Natural killer cell (primary cell): Measurements from ENCODE around the gene TACC2. TPM values are rescaled to one million over a fixed set of nuclear protein-coding genes. Genes with fewer than 3 reads are reported as not detected.

Experiments used
- ATAC-seq, 3 donors: fragments of 150-1000 bp in 2 of 3; fragments of 200-7000 bp in 1 of 3; cut with Tn5 transposase; 1 replicate in 1 of 3; 2 replicates in 2 of 3; pipeline ENCODE4 v1.10.0; 2021; ENCODE audit warnings: mild to moderate bottlenecking in 2 of 3, moderate library complexity in 2 of 3
- DNase-seq, 2 donors: peaks; one replicate each; pipeline versions ENCODE4 v3.0.0 to v3.0.0-alpha.2; 2013 to 2021; ENCODE audit warnings: mixed read lengths in 1 of 2
- H3K27ac ChIP-seq: one replicate; pipeline ENCODE4 v1.5.1; 2013; ENCODE audit warnings: mild to moderate bottlenecking, low read length
- H3K27me3 ChIP-seq: one replicate; pipeline ENCODE4 v1.6.1; 2013; ENCODE audit warnings: low read length; ENCODE audit not compliant: control insufficient read depth, insufficient read depth
- H3K36me3 ChIP-seq: one replicate; pipeline ENCODE4 v1.6.1; 2013; ENCODE audit warnings: low read length; ENCODE audit not compliant: control insufficient read depth, insufficient read depth
- H3K4me1 ChIP-seq: one replicate; pipeline ENCODE4 v1.6.1; 2013; ENCODE audit warnings: low read length; ENCODE audit not compliant: control insufficient read depth, insufficient read depth
- H3K4me3 ChIP-seq: one replicate; pipeline ENCODE4 v1.5.1; 2013; ENCODE audit warnings: low read length
- H3K9me3 ChIP-seq: one replicate; pipeline ENCODE4 v1.6.1; 2013; ENCODE audit warnings: low read length; ENCODE audit not compliant: control insufficient read depth, insufficient read depth
- H3K27ac Mint-ChIP-seq, 2 donors: one replicate each; pipeline ENCODE4 v1.8.0; 2022; ENCODE audit warnings: mild to moderate bottlenecking in 2 of 2, mixed read lengths in 2 of 2, moderate library complexity in 1 of 2
- H3K27me3 Mint-ChIP-seq, 2 donors: one replicate each; pipeline ENCODE4 v1.8.0; 2022; ENCODE audit warnings: low read depth in 2 of 2, mixed read lengths in 2 of 2
- H3K36me3 Mint-ChIP-seq: one replicate; pipeline ENCODE4 v1.8.0; 2022; ENCODE audit warnings: mixed read lengths
- H3K4me1 Mint-ChIP-seq, 2 donors: one replicate each; pipeline ENCODE4 v1.8.0; 2022; ENCODE audit warnings: mixed read lengths in 2 of 2
- H3K4me3 Mint-ChIP-seq: one replicate; pipeline ENCODE4 v1.8.0; 2022; ENCODE audit warnings: mild to moderate bottlenecking, moderate library complexity, mixed read lengths
- H3K9me3 Mint-ChIP-seq, 2 donors: one replicate each; pipeline ENCODE4 v1.8.0; 2022; ENCODE audit warnings: mixed read lengths in 2 of 2
- WGBS: methylation state at CpG from one replicate; pipeline ENCODE4 v1.1.7; 2013; ENCODE audit warnings: missing lambda C conversion rate; ENCODE audit not compliant: insufficient coverage; 5-methylcytosine and 5-hydroxymethylcytosine counted together
- intact Hi-C: fragments of 100-400 bp; cut with micrococcal nuclease; formaldehyde crosslinking; loops from one replicate; pipeline ENCODE4 v1.14.2; 2022
- total RNA-seq, 4 donors: library from RNA; stranded (reverse); fragments of 120-200 nt in 1 of 4; gene quantifications; one replicate each; pipeline versions ENCODE4 v1.2.3 to v1.2.4, GENCODE V29; 2013 to 2022
- TF ChIP-seq, protein P1 (sequence below): fragments of 200-600 bp; IDR thresholded peaks from one replicate; pipeline ENCODE4 v1.8.0; 2022; ENCODE audit warnings: antibody characterized with exemption

TACC2 gene
- total RNA-seq, 3 donors from 2014 or later (not counting 1 experiment from before 2014, with no cell fraction given), result not detected

DNA sequence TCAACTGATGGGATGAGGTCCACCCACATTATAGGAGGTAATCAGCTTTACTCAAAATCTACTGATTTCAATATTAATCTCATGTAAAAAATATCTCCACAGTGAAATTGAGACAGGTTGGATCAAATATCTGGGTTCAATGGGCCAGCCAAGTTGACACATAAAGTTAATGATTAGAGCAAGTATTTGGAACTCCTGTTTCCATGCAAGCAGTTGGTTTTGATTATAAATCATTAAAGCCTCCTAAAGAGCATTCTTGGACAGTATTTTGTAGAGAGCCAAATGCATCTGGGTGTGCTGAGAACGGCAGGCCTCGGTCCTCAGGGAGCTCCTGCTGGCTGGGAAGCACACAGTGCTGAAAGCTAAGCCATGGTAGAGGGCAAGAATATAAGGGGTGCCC lies 155.2 kb downstream of the TACC2 start:
- H3K4me3 ChIP-seq, result no peak overlapping the region
- peaks cover 0 to 4% of the 10 kb centered on the region in 2 donors for H3K4me1 Mint-ChIP-seq
- H3K36me3 ChIP-seq, result no peaks in the 10 kb centered on the region
- no peaks in the 10 kb centered on the region for H3K36me3 Mint-ChIP-seq
- H3K4me3 Mint-ChIP-seq, result no peak overlapping the region
- H3K27ac Mint-ChIP-seq, result no peak overlapping the region
- no peaks in the 10 kb centered on the region for H3K27me3 ChIP-seq
- no peaks in the 10 kb centered on the region for H3K9me3 Mint-ChIP-seq
- no peak overlapping the region for H3K27ac ChIP-seq
- H3K9me3 ChIP-seq, result no peaks in the 10 kb centered on the region
- intact Hi-C loops, result no loop called here
- TF ChIP-seq, protein P1, sequence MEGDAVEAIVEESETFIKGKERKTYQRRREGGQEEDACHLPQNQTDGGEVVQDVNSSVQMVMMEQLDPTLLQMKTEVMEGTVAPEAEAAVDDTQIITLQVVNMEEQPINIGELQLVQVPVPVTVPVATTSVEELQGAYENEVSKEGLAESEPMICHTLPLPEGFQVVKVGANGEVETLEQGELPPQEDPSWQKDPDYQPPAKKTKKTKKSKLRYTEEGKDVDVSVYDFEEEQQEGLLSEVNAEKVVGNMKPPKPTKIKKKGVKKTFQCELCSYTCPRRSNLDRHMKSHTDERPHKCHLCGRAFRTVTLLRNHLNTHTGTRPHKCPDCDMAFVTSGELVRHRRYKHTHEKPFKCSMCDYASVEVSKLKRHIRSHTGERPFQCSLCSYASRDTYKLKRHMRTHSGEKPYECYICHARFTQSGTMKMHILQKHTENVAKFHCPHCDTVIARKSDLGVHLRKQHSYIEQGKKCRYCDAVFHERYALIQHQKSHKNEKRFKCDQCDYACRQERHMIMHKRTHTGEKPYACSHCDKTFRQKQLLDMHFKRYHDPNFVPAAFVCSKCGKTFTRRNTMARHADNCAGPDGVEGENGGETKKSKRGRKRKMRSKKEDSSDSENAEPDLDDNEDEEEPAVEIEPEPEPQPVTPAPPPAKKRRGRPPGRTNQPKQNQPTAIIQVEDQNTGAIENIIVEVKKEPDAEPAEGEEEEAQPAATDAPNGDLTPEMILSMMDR, result no peak
- 85% methylated on average over 2 of the region's 2 CpGs for WGBS
- H3K27me3 Mint-ChIP-seq, result peaks cover 0 to 6% of the 10 kb centered on the region in 2 donors
- H3K4me1 ChIP-seq, result no peaks in the 10 kb centered on the region
- no peak for DNase-seq
- ATAC-seq, result no peak

DNA sequence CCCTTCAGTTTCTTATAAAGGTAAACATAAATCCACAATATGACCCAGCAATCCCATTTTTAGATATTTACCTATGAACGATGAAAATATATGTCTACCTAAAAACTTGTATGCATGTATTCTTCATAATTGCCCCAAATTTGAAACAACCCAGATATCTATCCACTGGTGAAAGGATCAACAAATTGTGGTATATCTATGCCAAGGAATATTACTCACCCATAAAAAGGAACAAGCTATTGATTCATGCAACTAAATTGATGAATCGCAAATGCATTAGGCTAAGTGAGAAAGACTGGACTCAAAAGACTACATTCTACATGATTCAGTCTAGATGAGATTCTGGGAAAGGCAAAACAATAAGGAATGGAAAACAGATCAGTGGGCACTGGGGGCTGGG lies 156.2 kb downstream of the TACC2 start:
- 86% methylated on average over 1 of the region's 2 CpGs for WGBS
- no peaks in the 10 kb centered on the region for H3K36me3 Mint-ChIP-seq
- no peaks in the 10 kb centered on the region for H3K4me1 ChIP-seq
- DNase-seq (no peak), ATAC-seq (no peak)
- H3K36me3 ChIP-seq, result no peaks in the 10 kb centered on the region
- H3K27ac Mint-ChIP-seq, result no peak overlapping the region
- no peak overlapping the region for H3K4me3 Mint-ChIP-seq
- H3K27ac ChIP-seq, result no peak overlapping the region
- intact Hi-C loops, result no loop called here
- H3K9me3 Mint-ChIP-seq, result no peaks in the 10 kb centered on the region
- H3K4me3 ChIP-seq, result no peak overlapping the region
- no peaks in the 10 kb centered on the region for H3K27me3 ChIP-seq
- no peaks in the 10 kb centered on the region for H3K9me3 ChIP-seq
- peaks cover 0 to 6% of the 10 kb centered on the region in 2 donors for H3K27me3 Mint-ChIP-seq
- H3K4me1 Mint-ChIP-seq, result peaks cover 0 to 4% of the 10 kb centered on the region in 2 donors
- TF ChIP-seq, protein P1, result no peak

DNA sequence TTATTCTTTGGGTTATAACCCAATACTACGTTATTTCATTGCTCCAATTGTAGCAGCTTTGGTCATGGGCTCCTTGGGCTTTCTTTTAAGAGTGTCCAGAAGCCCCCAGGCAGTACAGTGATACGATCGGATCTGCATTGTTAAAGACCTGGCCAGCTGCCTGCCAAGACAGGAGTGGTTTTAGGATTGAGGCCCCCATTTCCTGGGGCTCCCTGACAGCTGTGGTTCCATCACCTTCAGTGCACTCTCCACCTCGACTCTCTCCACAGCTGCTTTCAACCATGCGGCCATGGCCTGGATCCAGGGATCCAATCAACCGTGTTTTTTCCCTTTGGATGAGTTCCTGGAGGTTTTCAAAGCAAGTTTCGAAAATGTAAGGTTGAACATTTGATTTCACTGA lies 158.7 kb downstream of the TACC2 start:
- H3K4me3 Mint-ChIP-seq, result no peak overlapping the region
- H3K9me3 Mint-ChIP-seq, result no peaks in the 10 kb centered on the region
- peaks cover 0 to 4% of the 10 kb centered on the region in 2 donors for H3K4me1 Mint-ChIP-seq
- ATAC-seq (no peak), DNase-seq (no peak)
- TF ChIP-seq, protein P1, result no peak
- H3K9me3 ChIP-seq, result no peaks in the 10 kb centered on the region
- H3K36me3 ChIP-seq, result no peaks in the 10 kb centered on the region
- no peaks in the 10 kb centered on the region for H3K27me3 ChIP-seq
- 75% methylated on average over 7 of the region's 7 CpGs for WGBS
- no peaks in the 10 kb centered on the region for H3K4me1 ChIP-seq
- H3K27ac ChIP-seq, result no peak overlapping the region
- H3K4me3 ChIP-seq, result no peak overlapping the region
- H3K36me3 Mint-ChIP-seq, result no peaks in the 10 kb centered on the region
- H3K27ac Mint-ChIP-seq, result no peak overlapping the region
- intact Hi-C loops, result no loop called here
- no peaks in the 10 kb centered on the region for H3K27me3 Mint-ChIP-seq

DNA sequence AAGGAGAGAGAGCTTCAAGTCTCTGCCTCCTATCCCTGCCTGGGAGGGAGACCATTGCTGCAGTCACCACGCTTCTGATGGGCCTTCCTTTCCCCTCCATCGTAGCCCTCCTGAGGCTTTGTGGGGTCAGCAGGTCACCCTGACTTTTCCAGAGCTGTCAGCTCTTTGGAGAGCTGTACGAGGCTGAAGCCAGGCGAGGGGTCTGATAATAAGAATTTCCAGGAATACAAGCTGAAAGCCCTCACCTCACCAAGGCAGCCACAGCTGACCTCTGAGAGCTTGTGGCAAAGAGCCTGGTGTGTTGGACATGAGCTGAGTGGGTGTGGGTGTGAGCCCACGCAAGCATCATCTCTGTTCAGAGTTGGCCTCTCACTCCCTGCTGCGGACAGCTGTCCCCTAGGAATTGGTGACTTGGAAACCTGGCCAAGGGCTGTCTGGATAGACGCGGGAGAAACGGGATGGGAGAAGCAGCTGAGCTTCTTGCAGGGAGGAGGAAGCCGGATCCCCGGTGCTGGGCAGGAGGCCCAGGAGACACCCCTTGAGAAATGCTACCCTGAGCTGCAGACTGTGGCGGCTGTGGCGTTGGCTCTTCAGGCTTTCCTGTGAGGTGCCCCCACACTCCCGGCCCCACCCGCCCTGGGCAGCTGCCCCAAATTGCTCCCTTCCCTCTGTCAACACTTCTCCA lies 160.1 kb downstream of the TACC2 start:
- no peaks in the 10 kb centered on the region for H3K36me3 Mint-ChIP-seq
- no peak overlapping the region for H3K4me3 Mint-ChIP-seq
- Histone ChIP-seq H3K4me1 (no peaks in the 10 kb centered on the region), H3K4me3 (no peak overlapping the region), H3K27ac (no peak overlapping the region), H3K27me3 (no peaks in the 10 kb centered on the region), H3K36me3 (no peaks in the 10 kb centered on the region), H3K9me3 (no peaks in the 10 kb centered on the region)
- WGBS, result 72% methylated on average over 15 of the region's 15 CpGs
- no peaks in the 10 kb centered on the region for H3K4me1 Mint-ChIP-seq
- TF ChIP-seq, protein P1, result no peak
- H3K9me3 Mint-ChIP-seq, result no peaks in the 10 kb centered on the region
- intact Hi-C loops, result no loop called here
- no peak for DNase-seq
- no peak for ATAC-seq
- no peak overlapping the region for H3K27ac Mint-ChIP-seq
- H3K27me3 Mint-ChIP-seq, result no peaks in the 10 kb centered on the region
